Ishikawa (cell line): ENCODE results near the gene KAT6B.
A peak's percentile ranks its signal among the peaks of the same experiment; 100 is the strongest.

Source experiments
- CEBPB ChIP-seq: IDR thresholded peaks from 2 replicates; pipeline ENCODE4 v1.6.1; 2012
- CREB1 ChIP-seq: IDR thresholded peaks from 2 replicates; pipeline ENCODE4 v1.6.1; 2012; ENCODE audit warnings: low read depth
- EGR1 ChIP-seq: IDR thresholded peaks from 2 replicates; pipeline ENCODE4 v1.6.1; 2012
- EP300 ChIP-seq: IDR thresholded peaks from 2 replicates; pipeline ENCODE4 v1.6.1; 2012; ENCODE audit warnings: borderline replicate concordance
- FOXM1 ChIP-seq: IDR thresholded peaks from 2 replicates; pipeline ENCODE4 v1.6.1; 2012; ENCODE audit warnings: low read depth, borderline replicate concordance
- MAX ChIP-seq: IDR thresholded peaks from 2 replicates; pipeline ENCODE4 v1.6.1; 2012
- NFIC ChIP-seq: IDR thresholded peaks from 2 replicates; pipeline ENCODE4 v1.6.1; 2012
- RAD21 ChIP-seq: IDR thresholded peaks from 2 replicates; pipeline ENCODE4 v1.6.1; 2012; ENCODE audit warnings: low read depth
- REST ChIP-seq: IDR thresholded peaks from 2 replicates; pipeline ENCODE4 v1.6.1; 2012; ENCODE audit warnings: low read depth, mild to moderate bottlenecking
- TAF1 ChIP-seq: IDR thresholded peaks from 2 replicates; pipeline ENCODE4 v1.6.1; 2012; ENCODE audit warnings: low read depth, mild to moderate bottlenecking
- TCF12 ChIP-seq: IDR thresholded peaks from 2 replicates; pipeline ENCODE4 v1.6.1; 2012; ENCODE audit warnings: low read depth
- TEAD4 ChIP-seq: IDR thresholded peaks from 2 replicates; pipeline ENCODE4 v1.6.1; 2012
- USF1 ChIP-seq: IDR thresholded peaks from 2 replicates; pipeline ENCODE4 v1.6.1; 2012
- YY1 ChIP-seq: IDR thresholded peaks from 2 replicates; pipeline ENCODE4 v1.6.1; 2012; ENCODE audit warnings: low read depth
- ZBTB7A ChIP-seq: IDR thresholded peaks from 2 replicates; pipeline ENCODE4 v1.6.1; 2012; ENCODE audit warnings: low read depth

KAT6B gene

GRCh38 chr10:74882831-74883230, 56.4 kb downstream of the KAT6B start:
- no peak for TF ChIP-seq ZBTB7A
- no peak for TF ChIP-seq FOXM1
- TF ChIP-seq EP300 = no peak
- no peak for TF ChIP-seq TCF12
- TF ChIP-seq YY1 = no peak
- no peak for TF ChIP-seq CEBPB
- no peak for TF ChIP-seq TEAD4
- TF ChIP-seq TAF1 = no peak
- no peak for TF ChIP-seq NFIC
- no peak for TF ChIP-seq EGR1
- TF ChIP-seq RAD21 = no peak
- TF ChIP-seq USF1 = no peak
- TF ChIP-seq MAX = no peak
- no peak for TF ChIP-seq CREB1
- no peak for TF ChIP-seq REST

GRCh38 chr10:74883428-74883827, 57.0 kb downstream of the KAT6B start:
- TF ChIP-seq TEAD4 = no peak

- TF ChIP-seq NFIC (no peak), CREB1 (no peak), EGR1 (no peak)
Measured at GRCh38 chr10:74887614-74888284, 61.3 kb downstream of the KAT6B start.

- TF ChIP-seq RAD21 = peak; percentile 52
- no peak for TF ChIP-seq TAF1
Measured at GRCh38 chr10:74888962-74889661, 62.7 kb downstream of the KAT6B start.

GRCh38 chr10:74889662-74889998, 63.2 kb downstream of the KAT6B start:
- TF ChIP-seq TEAD4 (no peak), EGR1 (no peak), EP300 (no peak)

- TF ChIP-seq REST (no peak), TAF1 (no peak), EGR1 (no peak), ZBTB7A (no peak), CEBPB (no peak), CREB1 (no peak), MAX (no peak), EP300 (no peak), USF1 (no peak)
Measured at GRCh38 chr10:74890460-74890859, 64.1 kb downstream of the KAT6B start.

GRCh38 chr10:74891053-74891452, 64.7 kb downstream of the KAT6B start:
- no peak for TF ChIP-seq USF1
- TF ChIP-seq TCF12 = no peak
- no peak for TF ChIP-seq REST
- TF ChIP-seq ZBTB7A = no peak
- TF ChIP-seq EGR1 = no peak
- no peak for TF ChIP-seq RAD21
- TF ChIP-seq MAX = no peak
- TF ChIP-seq CEBPB = no peak
- TF ChIP-seq FOXM1 = no peak
- no peak for TF ChIP-seq TEAD4
- no peak for TF ChIP-seq CREB1
- TF ChIP-seq EP300 = no peak
- no peak for TF ChIP-seq YY1
- TF ChIP-seq TAF1 = no peak
- TF ChIP-seq NFIC = no peak
